Measurements from ENCODE around the gene PRXL2A. TPM values are rescaled to one million over a fixed set of nuclear protein-coding genes. Genes with fewer than 3 reads are reported as not detected.

The PRXL2A gene
- total RNA-seq, 1 donor, result 5.1 TPM

DNA sequence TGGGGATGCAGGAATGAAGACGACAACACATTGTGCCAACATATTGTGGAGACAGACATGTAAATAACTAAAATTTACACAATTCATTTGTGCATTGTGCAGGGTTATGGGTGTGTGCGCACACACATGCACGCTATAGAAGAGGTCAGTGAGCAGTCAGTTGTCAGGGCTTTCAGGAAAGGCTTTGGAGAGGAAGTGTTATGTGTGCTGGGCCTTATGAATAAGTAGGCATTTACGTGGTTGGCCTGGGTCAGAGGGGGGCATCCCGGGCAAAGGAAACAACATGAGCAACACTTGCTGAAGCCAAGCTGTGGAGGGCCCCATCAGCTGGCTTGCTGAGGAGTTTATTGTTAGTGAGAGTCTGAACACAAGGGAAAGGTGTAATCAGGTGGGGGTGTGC is 4.1 kb downstream of the PRXL2A start:
- Histone ChIP-seq H3K4me1 (ENCODE audit: insufficient read depth, low read length) (no peaks in the 10 kb centered on the region), H2AFZ (ENCODE audit: low read length) (no peak overlapping the region)

DNA sequence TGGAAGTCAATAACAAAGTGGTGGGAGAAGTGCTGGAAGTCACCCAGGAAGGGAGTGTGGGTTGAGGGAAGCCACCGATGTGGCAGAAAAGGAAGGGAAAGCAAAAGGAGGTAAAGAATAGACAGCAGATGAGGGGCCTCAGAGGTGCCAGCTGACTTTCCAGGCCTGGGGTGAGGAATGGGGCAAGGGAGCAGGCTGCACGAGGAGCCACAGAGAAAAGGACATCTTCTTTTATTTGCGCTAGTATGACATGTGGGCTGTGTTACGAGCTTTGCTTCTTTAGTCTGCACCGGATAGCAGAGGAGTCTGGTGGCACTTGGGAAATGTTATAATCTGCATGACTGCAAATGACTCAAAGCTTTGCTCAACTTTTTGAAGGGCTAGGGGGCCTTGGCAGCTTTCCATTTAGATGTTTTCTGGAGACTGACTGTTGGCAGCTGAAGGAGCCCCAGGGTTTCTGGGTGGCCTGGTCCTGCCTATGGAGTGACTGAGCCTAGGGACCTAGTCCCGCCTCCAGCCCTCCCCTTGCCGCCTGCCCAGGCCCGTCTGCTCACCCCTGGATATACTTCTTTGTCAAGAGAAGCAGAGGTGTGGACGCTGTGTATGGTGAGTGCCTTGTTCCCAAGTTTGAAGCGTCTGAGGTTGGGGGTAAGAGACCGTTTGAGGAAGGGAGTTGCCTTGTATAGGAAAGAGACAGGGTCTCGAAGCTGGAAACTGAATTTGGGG is 5.1 kb downstream of the PRXL2A start:
- no peak overlapping the region for H2AFZ ChIP-seq (ENCODE audit: low read length)

More for the DNA sequence above, 4.1 kb downstream of the PRXL2A start:
- DNase-seq (ENCODE audit: insufficient read length, low spot score, missing footprints), result no peak
- peaks cover 27% of the 10 kb centered on the region for H3K27me3 ChIP-seq (ENCODE audit: insufficient read depth, low read length)
- no peak overlapping the region for H3K27ac ChIP-seq (ENCODE audit: low read depth, low read length)
- no peaks in the 10 kb centered on the region for H3K9me3 ChIP-seq (ENCODE audit: low read depth, low read length)
- no peaks in the 10 kb centered on the region for H3K79me2 ChIP-seq (ENCODE audit: insufficient read depth, low read length)
- no peak overlapping the region for H3K4me2 ChIP-seq (ENCODE audit: insufficient read depth, low read length)
- no peaks in the 10 kb centered on the region for H3K36me3 ChIP-seq (ENCODE audit: insufficient read depth, low read length)
- H4K20me1 ChIP-seq (ENCODE audit: insufficient read depth, low read length), result no peaks in the 10 kb centered on the region
- no peak overlapping the region for H3K4me3 ChIP-seq (ENCODE audit: insufficient read depth, low read length)
- TF ChIP-seq, protein P1, sequence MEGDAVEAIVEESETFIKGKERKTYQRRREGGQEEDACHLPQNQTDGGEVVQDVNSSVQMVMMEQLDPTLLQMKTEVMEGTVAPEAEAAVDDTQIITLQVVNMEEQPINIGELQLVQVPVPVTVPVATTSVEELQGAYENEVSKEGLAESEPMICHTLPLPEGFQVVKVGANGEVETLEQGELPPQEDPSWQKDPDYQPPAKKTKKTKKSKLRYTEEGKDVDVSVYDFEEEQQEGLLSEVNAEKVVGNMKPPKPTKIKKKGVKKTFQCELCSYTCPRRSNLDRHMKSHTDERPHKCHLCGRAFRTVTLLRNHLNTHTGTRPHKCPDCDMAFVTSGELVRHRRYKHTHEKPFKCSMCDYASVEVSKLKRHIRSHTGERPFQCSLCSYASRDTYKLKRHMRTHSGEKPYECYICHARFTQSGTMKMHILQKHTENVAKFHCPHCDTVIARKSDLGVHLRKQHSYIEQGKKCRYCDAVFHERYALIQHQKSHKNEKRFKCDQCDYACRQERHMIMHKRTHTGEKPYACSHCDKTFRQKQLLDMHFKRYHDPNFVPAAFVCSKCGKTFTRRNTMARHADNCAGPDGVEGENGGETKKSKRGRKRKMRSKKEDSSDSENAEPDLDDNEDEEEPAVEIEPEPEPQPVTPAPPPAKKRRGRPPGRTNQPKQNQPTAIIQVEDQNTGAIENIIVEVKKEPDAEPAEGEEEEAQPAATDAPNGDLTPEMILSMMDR (IDR thresholded peaks at IDR 0.05; ENCODE audit: extremely low read depth, low read depth, low read length), result no peak

DNA sequence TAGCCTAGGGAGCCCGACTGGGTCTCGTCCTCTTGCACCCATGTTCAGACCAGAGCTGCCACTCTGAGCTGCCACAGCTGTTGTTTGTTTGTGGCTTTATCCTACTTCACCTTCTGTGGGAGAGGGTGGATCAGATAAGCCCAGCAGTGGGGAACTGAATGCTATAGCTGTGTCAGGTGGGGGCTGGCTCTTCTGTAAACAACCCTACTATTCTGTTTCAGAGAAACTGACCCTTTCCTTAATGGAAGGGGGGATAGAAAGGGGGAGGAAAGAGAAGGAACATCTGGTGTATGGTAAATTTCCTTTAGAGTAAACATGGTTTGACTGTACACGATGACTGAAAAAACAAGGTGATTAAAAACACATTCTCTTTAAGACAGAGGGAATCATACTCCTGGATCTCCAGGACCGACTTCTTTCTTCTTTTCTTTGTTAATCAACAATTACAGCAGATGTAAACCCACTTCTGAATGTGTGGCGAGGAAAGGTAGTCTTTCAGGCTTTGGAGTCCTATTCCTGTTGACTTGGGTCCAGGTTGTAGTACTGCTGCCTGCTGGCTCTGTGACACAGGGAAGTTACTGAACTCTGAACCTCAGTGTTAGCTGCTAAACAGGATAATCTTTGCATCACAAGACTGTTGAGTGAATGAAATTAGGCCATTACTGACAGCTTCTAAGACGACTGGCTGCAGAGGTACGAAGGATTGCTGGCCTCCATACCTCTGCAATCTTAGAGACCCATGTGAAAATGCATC is 6.0 kb downstream of the PRXL2A start:
- H3K4me2 ChIP-seq (ENCODE audit: insufficient read depth, low read length), result no peak overlapping the region
- no peaks in the 10 kb centered on the region for H4K20me1 ChIP-seq (ENCODE audit: insufficient read depth, low read length)
- TF ChIP-seq, protein P1 (IDR thresholded peaks at IDR 0.05; ENCODE audit: extremely low read depth, low read depth, low read length), result no peak

More for the DNA sequence above, 5.1 kb downstream of the PRXL2A start:
- H3K27me3 ChIP-seq (ENCODE audit: insufficient read depth, low read length), result peaks cover 18% of the 10 kb centered on the region
- H3K4me1 ChIP-seq (ENCODE audit: insufficient read depth, low read length), result no peaks in the 10 kb centered on the region
- no peaks in the 10 kb centered on the region for H3K36me3 ChIP-seq (ENCODE audit: insufficient read depth, low read length)
- H3K4me2 ChIP-seq (ENCODE audit: insufficient read depth, low read length), result no peak overlapping the region
- no peak overlapping the region for H3K27ac ChIP-seq (ENCODE audit: low read depth, low read length)
- H3K79me2 ChIP-seq (ENCODE audit: insufficient read depth, low read length), result no peaks in the 10 kb centered on the region
- TF ChIP-seq, protein P1 (IDR thresholded peaks at IDR 0.05; ENCODE audit: extremely low read depth, low read depth, low read length), result no peak
- no peaks in the 10 kb centered on the region for H3K9me3 ChIP-seq (ENCODE audit: low read depth, low read length)
- H3K4me3 ChIP-seq (ENCODE audit: insufficient read depth, low read length), result no peak overlapping the region
- DNase-seq (ENCODE audit: insufficient read length, low spot score, missing footprints), result no peak
- H4K20me1 ChIP-seq (ENCODE audit: insufficient read depth, low read length), result no peaks in the 10 kb centered on the region

More for the DNA sequence above, 6.0 kb downstream of the PRXL2A start:
- DNase-seq (ENCODE audit: insufficient read length, low spot score, missing footprints), result no peak
- H3K4me3 ChIP-seq (ENCODE audit: insufficient read depth, low read length), result no peak overlapping the region
- no peak overlapping the region for H3K27ac ChIP-seq (ENCODE audit: low read depth, low read length)
- no peaks in the 10 kb centered on the region for H3K9me3 ChIP-seq (ENCODE audit: low read depth, low read length)
- no peaks in the 10 kb centered on the region for H3K36me3 ChIP-seq (ENCODE audit: insufficient read depth, low read length)
- H3K79me2 ChIP-seq (ENCODE audit: insufficient read depth, low read length), result no peaks in the 10 kb centered on the region
- H3K27me3 ChIP-seq (ENCODE audit: insufficient read depth, low read length), result peaks cover 9% of the 10 kb centered on the region
- H3K4me1 ChIP-seq (ENCODE audit: insufficient read depth, low read length), result no peaks in the 10 kb centered on the region
- no peak overlapping the region for H2AFZ ChIP-seq (ENCODE audit: low read length)
